AG10803 (cell line): ENCODE data around the gene ZFHX3.
A peak's percentile ranks its signal among the peaks of the same experiment; 100 is the strongest.

Source experiments
- DNase-seq: peaks from one replicate; pipeline ENCODE4 v3.0.0; 2010; ENCODE audit warnings: low read depth
- H3K4me3 ChIP-seq: 2 replicates; pipeline ENCODE4 v1.5.1; 2011; ENCODE audit warnings: mild to moderate bottlenecking, low read length, control low read depth
- TF ChIP-seq, protein P1 (sequence below): conservative IDR thresholded peaks from 2 replicates; pipeline ENCODE4 v1.5.1; 2011; ENCODE audit warnings: mild to moderate bottlenecking, low read length, control low read depth, inconsistent platforms

ZFHX3 gene

DNA sequence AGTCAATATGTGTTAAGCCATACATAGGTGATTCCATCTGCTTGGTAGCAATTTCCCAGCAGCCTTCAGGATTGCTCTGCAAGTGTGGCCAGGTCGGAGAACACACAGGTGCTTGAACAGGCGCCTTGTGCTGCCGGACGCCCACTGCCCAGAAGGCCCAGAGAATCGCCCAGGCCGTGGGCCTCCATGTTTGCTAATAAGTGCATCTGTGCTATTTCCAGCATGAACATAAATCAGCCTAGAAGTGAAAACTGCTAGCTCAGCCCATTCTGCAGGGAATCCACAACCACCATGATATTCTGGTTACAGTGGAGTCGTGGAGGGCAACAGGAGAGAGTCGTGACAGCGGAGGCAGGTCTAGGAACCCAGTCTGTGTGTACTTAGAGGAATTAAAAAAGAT lies 78.1 kb downstream of the ZFHX3 start:
- no peak overlapping the region for H3K4me3 ChIP-seq
- DNase-seq = no peak
- TF ChIP-seq, protein P1, sequence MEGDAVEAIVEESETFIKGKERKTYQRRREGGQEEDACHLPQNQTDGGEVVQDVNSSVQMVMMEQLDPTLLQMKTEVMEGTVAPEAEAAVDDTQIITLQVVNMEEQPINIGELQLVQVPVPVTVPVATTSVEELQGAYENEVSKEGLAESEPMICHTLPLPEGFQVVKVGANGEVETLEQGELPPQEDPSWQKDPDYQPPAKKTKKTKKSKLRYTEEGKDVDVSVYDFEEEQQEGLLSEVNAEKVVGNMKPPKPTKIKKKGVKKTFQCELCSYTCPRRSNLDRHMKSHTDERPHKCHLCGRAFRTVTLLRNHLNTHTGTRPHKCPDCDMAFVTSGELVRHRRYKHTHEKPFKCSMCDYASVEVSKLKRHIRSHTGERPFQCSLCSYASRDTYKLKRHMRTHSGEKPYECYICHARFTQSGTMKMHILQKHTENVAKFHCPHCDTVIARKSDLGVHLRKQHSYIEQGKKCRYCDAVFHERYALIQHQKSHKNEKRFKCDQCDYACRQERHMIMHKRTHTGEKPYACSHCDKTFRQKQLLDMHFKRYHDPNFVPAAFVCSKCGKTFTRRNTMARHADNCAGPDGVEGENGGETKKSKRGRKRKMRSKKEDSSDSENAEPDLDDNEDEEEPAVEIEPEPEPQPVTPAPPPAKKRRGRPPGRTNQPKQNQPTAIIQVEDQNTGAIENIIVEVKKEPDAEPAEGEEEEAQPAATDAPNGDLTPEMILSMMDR = no peak

DNA sequence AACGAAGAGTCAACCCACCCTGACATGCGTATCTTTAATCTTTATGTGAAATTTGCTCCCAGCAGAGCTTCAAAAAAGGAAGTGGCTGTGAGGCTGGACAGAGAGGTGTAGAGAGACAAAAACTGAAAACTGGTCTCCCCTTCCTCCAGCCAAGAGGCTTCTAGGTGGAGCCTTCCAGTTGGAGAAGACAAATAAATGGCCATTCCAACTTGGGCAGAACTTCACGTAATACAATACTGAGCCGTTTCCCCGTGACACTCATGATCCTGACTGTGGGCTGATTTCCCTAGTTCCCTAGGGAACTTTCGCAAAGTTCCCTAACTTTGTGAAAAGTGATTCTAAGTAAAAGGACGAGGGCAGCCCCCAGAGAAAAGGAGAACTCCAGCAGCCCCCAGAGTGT lies 78.8 kb downstream of the ZFHX3 start:
- H3K4me3 ChIP-seq = no peak overlapping the region
- no peak for DNase-seq
- TF ChIP-seq, protein P1 = no peak

DNA sequence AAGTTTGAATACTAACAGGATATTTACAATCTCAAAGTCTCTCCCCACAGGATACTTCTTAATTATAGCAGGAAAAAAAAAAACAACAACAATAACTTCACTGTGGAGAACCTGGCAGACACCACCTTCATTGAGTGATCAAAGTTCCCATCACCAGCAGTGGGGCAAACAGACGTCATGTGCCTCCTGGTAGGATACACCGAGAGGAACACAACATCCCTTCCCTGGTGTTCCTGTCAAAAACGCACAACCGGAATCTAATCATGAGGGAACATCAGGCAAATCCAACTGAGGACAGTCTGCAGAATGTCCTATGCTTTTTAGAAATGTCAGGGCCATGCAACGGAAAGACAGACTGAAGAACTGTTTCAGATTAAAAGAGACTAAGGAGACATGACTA lies 80.0 kb downstream of the ZFHX3 start:
- DNase-seq = no peak
- TF ChIP-seq, protein P1 = no peak
- H3K4me3 ChIP-seq = no peak overlapping the region

DNA sequence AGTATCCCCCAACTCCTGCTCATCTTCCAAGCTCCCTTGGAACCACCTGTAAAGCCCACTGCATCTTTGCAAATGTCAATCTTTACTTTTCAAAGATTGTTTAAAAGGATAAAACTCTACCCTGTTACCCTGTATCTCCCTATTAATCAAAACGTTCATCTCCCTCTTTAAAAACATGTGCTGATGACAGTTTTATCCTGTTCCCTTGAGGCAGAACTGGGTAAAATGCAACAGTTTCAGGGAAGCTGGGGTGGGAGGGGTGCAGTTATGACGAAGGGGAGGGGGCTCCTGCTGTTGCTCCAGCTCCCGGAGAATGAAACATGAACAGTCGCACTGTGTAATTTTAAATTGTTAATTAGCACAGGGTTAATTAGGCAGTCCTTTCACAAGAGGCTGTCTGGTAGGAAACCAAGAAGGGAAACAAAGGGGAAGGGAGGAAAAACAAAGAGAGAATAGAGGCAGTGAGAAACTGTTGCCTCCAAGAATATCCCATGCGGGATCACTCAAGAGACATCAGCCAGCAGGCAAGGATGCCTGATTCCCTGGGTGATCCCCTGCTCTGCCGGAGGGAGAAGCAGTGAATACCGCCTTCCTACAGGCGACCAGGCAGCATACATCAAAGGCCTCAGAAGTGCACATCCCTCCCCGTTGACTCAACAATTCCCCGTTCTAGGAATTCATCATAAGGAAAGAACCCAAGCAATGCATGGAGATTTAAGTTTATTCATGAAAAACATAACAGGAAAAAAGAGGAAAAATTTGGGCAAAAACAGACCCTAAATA lies 84.2 kb downstream of the ZFHX3 start:
- TF ChIP-seq, protein P1 = no peak
- peak; percentile 22 for DNase-seq
- H3K4me3 ChIP-seq = no peak overlapping the region

DNA sequence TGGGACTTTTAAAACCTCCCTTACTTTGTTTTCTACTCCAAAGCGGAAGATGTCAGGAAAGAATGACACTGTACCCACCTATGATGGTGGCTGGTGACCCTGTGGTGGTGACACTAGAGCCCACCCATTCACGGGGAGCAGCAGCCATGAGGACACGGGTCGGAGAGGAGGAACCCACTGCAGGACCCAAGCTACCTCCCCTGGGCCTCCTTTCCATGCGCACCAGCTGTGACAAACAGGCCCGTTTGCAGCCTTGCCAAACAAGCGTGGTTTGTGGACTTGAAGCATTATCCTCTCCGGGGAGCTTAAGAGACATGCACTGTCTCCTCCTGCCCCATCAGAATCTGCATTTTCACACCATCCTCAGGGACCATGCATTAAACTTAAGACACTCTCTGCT lies 85.6 kb downstream of the ZFHX3 start:
- TF ChIP-seq, protein P1 = no peak
- no peak for DNase-seq
- H3K4me3 ChIP-seq = no peak overlapping the region

DNA sequence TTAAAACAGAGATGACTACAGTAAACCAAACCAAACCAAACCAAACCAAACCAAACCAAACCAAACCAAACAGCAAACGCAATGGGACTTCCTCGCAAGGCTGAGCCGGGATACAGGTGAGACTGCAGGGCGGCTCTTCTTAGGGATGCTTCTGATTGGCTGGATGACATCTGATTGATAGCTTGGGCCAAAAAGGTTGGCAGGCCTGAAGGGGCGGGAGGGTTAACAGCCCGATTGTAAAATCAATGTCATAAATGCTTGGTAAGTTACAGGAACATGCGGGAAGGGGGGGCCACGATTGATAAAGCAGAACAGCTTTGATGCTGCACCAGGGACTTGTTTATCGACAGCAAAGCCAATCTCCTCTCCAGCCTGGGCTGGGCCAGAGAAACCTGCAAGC lies 86.1 kb downstream of the ZFHX3 start:
- TF ChIP-seq, protein P1 = no peak
- DNase-seq = no peak

DNA sequence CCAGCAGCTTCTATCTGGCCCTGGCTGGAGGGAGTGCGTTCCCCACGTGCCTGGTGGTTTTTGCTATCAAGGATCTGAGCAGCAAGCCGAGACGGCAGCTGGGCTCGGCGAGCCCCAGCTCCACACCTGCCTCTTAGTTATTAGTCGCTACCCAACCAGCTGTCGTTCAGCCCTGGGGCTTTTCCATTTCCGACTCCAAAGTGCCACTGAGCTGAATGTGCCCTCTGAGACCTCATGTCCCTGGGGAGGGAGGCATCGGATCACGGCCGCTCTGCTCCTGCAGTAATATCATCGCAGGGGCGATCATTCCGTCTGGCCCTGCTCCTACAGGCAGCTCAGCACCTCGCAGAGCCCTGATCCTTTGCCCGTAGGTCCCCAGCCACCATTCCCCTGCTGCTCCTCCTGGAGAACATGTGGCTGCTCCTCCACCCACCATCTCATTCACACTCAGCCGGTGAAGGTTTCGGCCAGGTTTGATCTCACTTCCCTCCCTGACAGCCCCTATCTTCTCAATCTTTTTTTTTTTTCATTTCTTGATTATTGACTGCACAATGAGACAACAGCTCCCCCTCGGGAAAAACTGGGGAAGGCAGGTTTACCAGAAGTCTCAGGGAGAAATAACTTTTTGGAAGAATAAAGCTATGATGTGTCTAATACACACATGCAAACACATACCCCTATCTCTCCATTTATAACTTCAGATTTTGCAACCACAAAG lies 86.7 kb downstream of the ZFHX3 start:
- TF ChIP-seq, protein P1 = peak; percentile 46
- DNase-seq = no peak
- H3K4me3 ChIP-seq = no peak overlapping the region

More for the DNA sequence above, 86.1 kb downstream of the ZFHX3 start:
- H3K4me3 ChIP-seq = no peak overlapping the region
